NB4 (cell line): ENCODE results near the gene LMO7.

Experiments used
- CTCF ChIP-seq: IDR thresholded peaks from one replicate; pipeline ENCODE4 v1.5.1; 2012; ENCODE audit warnings: low read depth, low read length
- POLR2A ChIP-seq: IDR thresholded peaks from 2 replicates; pipeline ENCODE4 v1.6.1; 2011; ENCODE audit warnings: mild to moderate bottlenecking; ENCODE audit not compliant: insufficient read length; ENCODE audit errors: extremely low read depth

DNA sequence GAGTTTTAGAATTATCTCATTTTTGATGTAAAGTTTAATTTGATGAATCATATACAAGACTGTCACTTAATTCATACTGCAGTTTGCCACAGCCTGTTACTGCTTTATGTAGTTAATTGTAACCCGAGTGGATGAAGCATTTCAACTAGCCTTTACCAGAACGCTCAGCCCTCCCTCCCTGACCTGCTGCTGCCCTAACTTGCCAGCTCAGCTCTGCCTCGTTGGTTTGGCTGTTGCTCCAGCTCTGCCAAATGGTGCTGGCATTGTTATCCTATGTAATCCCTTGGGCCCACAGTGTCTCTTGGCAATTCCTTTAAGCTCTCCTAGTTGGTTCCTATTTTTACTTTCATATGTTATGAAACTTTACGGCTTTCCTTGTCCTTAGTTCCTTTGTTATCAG, 113.3 kb downstream of the LMO7 start:
- no peak for TF ChIP-seq POLR2A
- TF ChIP-seq CTCF = no peak
